Spleen (tissue), 11 donors: ENCODE measurements around the gene MPDU1. TPM values are rescaled to one million over a fixed set of nuclear protein-coding genes. Genes with fewer than 3 reads are reported as not detected.

ENCODE experiments used
- DNase-seq: peaks from one replicate; pipeline ENCODE4 v3.0.0-alpha.2; 2020
- H3K27ac ChIP-seq, 8 donors: fragments of 200-600 bp; sonication (generic) in 7 of 8; 1 replicate in 4 of 8; 2 replicates in 4 of 8; pipeline versions ENCODE4 v1.5.0 to v1.8.0; 2016 to 2021; ENCODE audit warnings: inconsistent platforms in 4 of 8, mild to moderate bottlenecking in 4 of 8, moderate library complexity in 1 of 8
- H3K27me3 ChIP-seq, 7 donors: fragments of 200-600 bp; sonication (generic) in 6 of 7; replicated peaks in 1 of 7; 1 replicate in 4 of 7; 2 replicates in 3 of 7; pipeline versions ENCODE4 v1.5.0 to v1.8.0; 2016 to 2021; ENCODE audit warnings: inconsistent platforms in 3 of 7, mild to moderate bottlenecking in 1 of 7
- H3K36me3 ChIP-seq, 6 donors: fragments of 200-600 bp; sonication (generic) in 5 of 6; 1 replicate in 4 of 6; 2 replicates in 2 of 6; pipeline versions ENCODE4 v1.5.0 to v1.8.0; 2016 to 2021; ENCODE audit warnings: inconsistent platforms in 2 of 6
- H3K4me1 ChIP-seq, 6 donors: fragments of 200-600 bp; sonication (generic) in 5 of 6; 1 replicate in 3 of 6; 2 replicates in 3 of 6; pipeline versions ENCODE4 v1.5.0 to v1.8.0; 2016 to 2021; ENCODE audit warnings: inconsistent platforms in 3 of 6
- H3K4me3 ChIP-seq, 8 donors: fragments of 200-600 bp; sonication (generic) in 7 of 8; 1 replicate in 4 of 8; 2 replicates in 4 of 8; pipeline versions ENCODE4 v1.5.0 to v1.8.0; 2016 to 2021; ENCODE audit warnings: inconsistent platforms in 4 of 8, mild to moderate bottlenecking in 4 of 8, moderate library complexity in 2 of 8
- H3K9me3 ChIP-seq, 8 donors: fragments of 200-600 bp; sonication (generic) in 7 of 8; 1 replicate in 4 of 8; 2 replicates in 4 of 8; pipeline versions ENCODE4 v1.5.0 to v1.8.0; 2016 to 2021; ENCODE audit warnings: inconsistent platforms in 4 of 8
- POLR2A ChIP-seq, 3 donors: fragments of 450-650 bp; IDR thresholded peaks; one replicate each; pipeline ENCODE4 v1.5.1; 2017; ENCODE audit warnings: antibody characterized with exemption in 3 of 3, mild to moderate bottlenecking in 1 of 3
- POLR2AphosphoS5 ChIP-seq, 3 donors: sonication (generic); formaldehyde crosslinking; IDR thresholded peaks; one replicate each; pipeline ENCODE4 v1.5.1; 2017; ENCODE audit warnings: antibody characterized with exemption in 3 of 3
- WGBS, 5 donors: extraction: QIAGEN DNeasy Blood & Tissue Kit in 3 of 5; methylation state at CpG; one replicate each; pipeline versions ENCODE4 v1.1.5 to v1.1.7; 2013 to 2018; 5-methylcytosine and 5-hydroxymethylcytosine counted together
- intact Hi-C: fragments of 100-400 bp; cut with DNase I; formaldehyde crosslinking; loops from one replicate; pipeline ENCODE4 v1.15.0; 2023; ENCODE audit warnings: low total_unique reads
- polyA plus RNA-seq, 3 donors: library from polyadenylated mRNA; stranded (reverse); fragments of 200-250 nt; gene quantifications; one replicate each; pipeline ENCODE4 v1.2.1, GENCODE V29; 2013
- total RNA-seq, 7 donors: library from RNA; depleted of rRNA in 3 of 7; stranded (reverse); fragments of >200 nt in 3 of 7; fragmentation: NEBNext Ultra II Directional in 4 of 7; extraction: Animal tissue kit (Norgen Biotek cat#: 25700) in 4 of 7; gene quantifications; one replicate each; pipeline versions ENCODE4 v1.1.0 to v1.2.1, GENCODE V29; 2016 to 2021
- TF ChIP-seq, protein P1 (sequence below), 11 experiments: fragments of 200-600 bp in 7 of 11; fragments of 450-650 bp in 4 of 11; sonication (generic) in 4 of 11; IDR thresholded peaks in 8 of 11; conservative IDR thresholded peaks in 3 of 11; 1 replicate in 7 of 11; 2 replicates in 4 of 11; pipeline versions ENCODE4 v1.4.0 to v1.8.0; 2016 to 2021; ENCODE audit warnings: antibody characterized with exemption in 11 of 11, inconsistent platforms in 4 of 11, mild to moderate bottlenecking in 1 of 11
- donor health status: healthy with polysubstance abuse.
- donor health status: DM: no; HTN: no; CAD: no; lungs with moderate emphysema.
- donor health status: DM: no; HTN: no; CAD: no.
- donor health status: Bipolar disorder and iron deficiency.
- donor health status: healthy.
- donor health status: DM: no; HTN: no; CAD: no.
- donor health status: DM: yes; HTN: yes; CAD: no.

MPDU1 gene
- total and polyA plus RNA-seq, 10 donors, result 35.5 to 163 (median 55.4) TPM

DNA sequence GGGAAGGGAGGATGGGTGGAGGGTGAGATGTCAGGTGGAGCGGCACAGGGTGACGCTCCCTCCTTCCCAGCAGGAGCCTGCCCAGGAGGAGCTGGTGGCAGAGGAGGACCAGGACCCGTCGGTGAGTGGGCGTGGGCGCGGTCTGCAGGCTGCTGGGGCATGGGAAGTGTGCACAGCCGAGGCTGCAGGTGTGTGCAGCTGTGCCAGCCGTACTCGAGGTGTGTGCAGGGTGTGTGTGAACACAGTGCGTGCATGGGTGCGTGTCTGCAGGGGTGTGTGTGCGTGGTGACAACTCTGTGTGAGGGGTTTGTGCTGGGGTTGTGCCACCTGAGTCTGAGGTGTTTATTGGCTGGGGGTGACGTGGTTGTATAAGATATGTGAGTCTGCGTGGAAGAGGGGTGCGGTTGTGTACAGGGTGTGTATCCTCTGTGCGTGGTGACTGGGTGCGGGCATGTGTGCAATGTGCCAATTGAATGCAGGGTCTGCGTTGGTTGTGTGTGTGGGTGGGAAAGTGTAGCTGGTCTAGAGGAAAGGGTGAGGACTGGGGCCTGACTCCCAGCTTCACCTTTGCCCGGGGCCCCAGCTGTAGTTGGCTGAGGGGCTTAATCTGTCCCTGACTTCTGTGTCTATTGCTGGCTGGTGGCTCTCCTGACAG, 34.1 kb upstream of the MPDU1 start:
- peak; percentile 88 for DNase-seq
- intact Hi-C loops, result no loop called here
- WGBS, 5 donors, result 23 to 39% (median 32%) methylated on average over 18 to 20 of the region's 20 CpGs

DNA sequence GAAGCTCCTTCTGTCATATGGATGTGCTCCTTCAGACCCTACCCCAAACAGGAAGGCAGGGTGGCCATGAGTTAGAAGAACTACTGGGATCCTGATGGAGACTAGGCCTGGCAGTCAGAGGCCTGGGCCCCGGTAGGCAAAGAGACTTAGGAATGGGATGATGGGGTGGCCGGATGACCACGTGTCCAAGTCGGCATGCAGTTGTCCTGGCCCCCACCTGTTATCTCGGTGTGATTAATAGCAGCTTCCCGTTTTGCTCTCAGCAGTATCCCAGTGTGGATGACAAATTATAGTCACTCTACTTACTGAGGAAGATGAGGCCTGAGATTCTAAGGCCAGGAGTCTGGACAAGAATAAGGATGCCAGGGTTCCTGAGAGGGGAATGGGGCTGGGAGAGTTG, 33.3 kb upstream of the MPDU1 start:
- intact Hi-C loops, result no loop called here
- Histone ChIP-seq H3K4me1 (peaks cover 16 to 81% (median 59%) of the 10 kb centered on the region in 6 donors), H3K36me3 (peaks cover 0 to 26% (median 0%) of the 10 kb centered on the region in 6 donors), H3K9me3 (no peaks in the 10 kb centered on the region), H3K27me3 (no peaks in the 10 kb centered on the region), H3K27ac (peak overlapping the region in 7 of 8 donors; percentile 87 to 97 (median 94)), H3K4me3 (peak overlapping the region in 2 of 8 donors; percentile 76 to 82)
- TF ChIP-seq POLR2A (IDR thresholded peaks at IDR 0.05) (no peak), POLR2AphosphoS5 (IDR thresholded peaks at IDR 0.05) (no peak)
- TF ChIP-seq, protein P1, sequence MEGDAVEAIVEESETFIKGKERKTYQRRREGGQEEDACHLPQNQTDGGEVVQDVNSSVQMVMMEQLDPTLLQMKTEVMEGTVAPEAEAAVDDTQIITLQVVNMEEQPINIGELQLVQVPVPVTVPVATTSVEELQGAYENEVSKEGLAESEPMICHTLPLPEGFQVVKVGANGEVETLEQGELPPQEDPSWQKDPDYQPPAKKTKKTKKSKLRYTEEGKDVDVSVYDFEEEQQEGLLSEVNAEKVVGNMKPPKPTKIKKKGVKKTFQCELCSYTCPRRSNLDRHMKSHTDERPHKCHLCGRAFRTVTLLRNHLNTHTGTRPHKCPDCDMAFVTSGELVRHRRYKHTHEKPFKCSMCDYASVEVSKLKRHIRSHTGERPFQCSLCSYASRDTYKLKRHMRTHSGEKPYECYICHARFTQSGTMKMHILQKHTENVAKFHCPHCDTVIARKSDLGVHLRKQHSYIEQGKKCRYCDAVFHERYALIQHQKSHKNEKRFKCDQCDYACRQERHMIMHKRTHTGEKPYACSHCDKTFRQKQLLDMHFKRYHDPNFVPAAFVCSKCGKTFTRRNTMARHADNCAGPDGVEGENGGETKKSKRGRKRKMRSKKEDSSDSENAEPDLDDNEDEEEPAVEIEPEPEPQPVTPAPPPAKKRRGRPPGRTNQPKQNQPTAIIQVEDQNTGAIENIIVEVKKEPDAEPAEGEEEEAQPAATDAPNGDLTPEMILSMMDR (IDR thresholded peaks at IDR 0.05 in 8 of 11, conservative IDR thresholded peaks at IDR 0.05 in 3 of 11), result no peak
- WGBS, 5 donors, result 61 to 73% (median 66%) methylated on average over 6 of the region's 6 CpGs
- DNase-seq, result no peak

More for the DNA sequence above, 34.1 kb upstream of the MPDU1 start:
- peaks cover 16 to 73% (median 59%) of the 10 kb centered on the region in 6 donors for H3K4me1 ChIP-seq
- peaks cover 0 to 26% (median 0%) of the 10 kb centered on the region in 6 donors for H3K36me3 ChIP-seq
- peak overlapping the region; percentile 87 to 97 (median 93) for H3K27ac ChIP-seq
- H3K4me3 ChIP-seq, result peak overlapping the region; percentile 60 to 82 (median 64)
- H3K9me3 ChIP-seq, result no peaks in the 10 kb centered on the region
- H3K27me3 ChIP-seq, result no peaks in the 10 kb centered on the region
- TF ChIP-seq, protein P1 (IDR thresholded peaks at IDR 0.05 in 8 of 11, conservative IDR thresholded peaks at IDR 0.05 in 3 of 11), result peak in 2 of 11 experiments; percentile 2
- no peak for TF ChIP-seq POLR2A (IDR thresholded peaks at IDR 0.05)
- TF ChIP-seq POLR2AphosphoS5 (IDR thresholded peaks at IDR 0.05), result peak in 1 of 3 donors; percentile 42

DNA sequence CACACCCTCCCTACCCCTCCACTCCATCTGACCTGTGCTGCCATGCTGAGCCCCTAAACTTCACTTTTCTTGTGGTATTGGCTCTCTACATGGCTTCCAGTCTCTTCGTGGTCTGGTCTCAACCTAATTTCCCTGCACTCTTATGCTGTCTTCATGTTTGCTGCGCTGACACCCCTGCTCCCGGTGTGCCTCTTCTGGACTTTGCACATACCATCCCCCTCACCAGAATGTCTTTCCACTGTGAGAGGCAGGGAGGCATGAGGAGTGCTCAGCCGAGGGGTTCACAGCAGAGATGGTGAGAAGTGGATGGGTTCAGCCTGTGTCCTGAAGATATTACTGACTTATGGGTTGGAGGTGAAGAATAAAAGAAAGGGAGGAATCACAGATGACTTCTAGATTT, 32.3 kb upstream of the MPDU1 start:
- Histone ChIP-seq H3K27ac (peak overlapping the region in 5 of 8 donors; percentile 71 to 96 (median 91)), H3K9me3 (no peaks in the 10 kb centered on the region), H3K4me3 (no peak overlapping the region), H3K27me3 (no peaks in the 10 kb centered on the region), H3K4me1 (peaks cover 16 to 90% (median 59%) of the 10 kb centered on the region in 6 donors), H3K36me3 (peaks cover 0 to 27% (median 0%) of the 10 kb centered on the region in 6 donors)
- WGBS, 5 donors, result 74 to 87% (median 80%) methylated on average over 4 of the region's 4 CpGs
- DNase-seq, result no peak
- TF ChIP-seq POLR2AphosphoS5 (IDR thresholded peaks at IDR 0.05), result no peak
- TF ChIP-seq, protein P1 (IDR thresholded peaks at IDR 0.05 in 8 of 11, conservative IDR thresholded peaks at IDR 0.05 in 3 of 11), result no peak
- intact Hi-C loops, result no loop called here

DNA sequence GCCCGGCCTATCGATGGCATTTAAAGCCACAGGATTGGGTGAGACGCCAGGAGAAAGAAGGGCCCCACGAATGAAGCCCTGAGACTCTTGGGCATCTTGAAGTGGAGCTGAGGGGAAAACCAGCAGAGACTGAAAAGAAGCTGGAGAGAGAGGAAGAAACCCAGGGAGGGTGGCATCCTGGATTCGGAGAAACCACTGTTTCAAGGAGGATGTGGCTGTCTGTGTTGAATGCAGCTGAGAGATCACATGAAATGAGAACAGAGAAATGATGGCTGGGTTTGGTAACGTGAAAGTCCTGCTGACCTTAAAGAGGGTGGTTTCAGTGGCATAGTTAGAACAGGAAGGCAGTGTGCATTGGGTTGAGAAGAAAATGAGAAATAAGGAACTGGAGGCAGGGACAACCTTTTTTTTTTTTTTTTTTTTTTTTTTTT, 31.0 kb upstream of the MPDU1 start:
- Histone ChIP-seq H3K27me3 (no peaks in the 10 kb centered on the region), H3K4me3 (peak overlapping the region in 1 of 8 donors; percentile 19), H3K9me3 (no peaks in the 10 kb centered on the region), H3K27ac (peak overlapping the region; percentile 44 to 96 (median 81)), H3K4me1 (peaks cover 17 to 98% (median 64%) of the 10 kb centered on the region in 6 donors), H3K36me3 (peaks cover 0 to 38% (median 0%) of the 10 kb centered on the region in 6 donors)
- WGBS, 5 donors, result 22 to 51% (median 30%) methylated on average over 6 of the region's 6 CpGs
- peak; percentile 45 for DNase-seq
- TF ChIP-seq POLR2AphosphoS5 (IDR thresholded peaks at IDR 0.05) (peak in 1 of 3 donors; percentile 82), POLR2A (IDR thresholded peaks at IDR 0.05) (peak in 1 of 3 donors; percentile 10)
- TF ChIP-seq, protein P1 (IDR thresholded peaks at IDR 0.05 in 8 of 11, conservative IDR thresholded peaks at IDR 0.05 in 3 of 11), result no peak
- intact Hi-C loops, result no loop called here
